ENCODE results near the gene CAPN1. TPM values are rescaled to one million over a fixed set of nuclear protein-coding genes. Genes with fewer than 3 reads are reported as not detected.
A peak's percentile ranks its signal among the peaks of the same experiment; 100 is the strongest.
"Not testable (repeated sequence)": the region's sequence is repeated elsewhere in the genome, so short reads cannot be mapped to it uniquely, and the experiment has no call there.

CAPN1 gene
- total RNA-seq, 1 experiment from 2014 or later = 175 TPM

DNA sequence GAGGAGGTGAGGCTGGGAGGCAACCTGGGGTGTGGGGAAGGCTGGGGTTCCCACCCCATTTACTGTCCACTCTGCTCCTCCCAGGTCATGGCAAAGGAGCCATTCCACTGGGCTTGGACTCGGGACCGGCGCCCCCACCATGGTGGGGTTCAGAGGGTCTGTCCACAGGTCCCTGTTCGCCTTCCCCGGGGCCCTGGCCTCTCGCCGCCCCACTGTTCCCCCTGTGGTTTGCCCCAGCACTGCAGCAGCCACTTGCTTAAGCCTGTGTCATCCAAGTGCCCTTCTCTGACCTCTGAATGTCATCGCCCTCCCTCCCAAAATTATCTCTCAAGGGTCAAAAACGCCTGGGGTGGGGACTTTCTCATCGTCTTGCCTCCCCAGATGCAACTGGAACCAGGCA is 9.1 kb upstream of the CAPN1 start:
- no peak overlapping the region for H3K14ac ChIP-seq (ENCODE audit: insufficient read depth, low read length)
- H3K27ac Mint-ChIP-seq = no peak overlapping the region
- H3K56ac ChIP-seq (ENCODE audit: insufficient read length, low read depth, low read length) = no peak overlapping the region
- no peak overlapping the region for H2BK15ac ChIP-seq (ENCODE audit: low read depth, low read length)
- H3K4me3 Mint-ChIP-seq = no peak overlapping the region
- H3K27me3 Mint-ChIP-seq (ENCODE audit: low read depth) = no peaks in the 10 kb centered on the region; the same call in 1 of the 2 replicates
- H3K9me3 Mint-ChIP-seq = no peaks in the 10 kb centered on the region
- H4K5ac ChIP-seq (ENCODE audit: insufficient read length, low read depth, low read length) = no peak overlapping the region
- H3K79me1 ChIP-seq (ENCODE audit: insufficient read depth, low read depth, low read length, poor library complexity, severe bottlenecking) = no peaks in the 10 kb centered on the region
- H3K36me3 Mint-ChIP-seq (ENCODE audit: insufficient read depth in 1 of 3, low read depth in 3 of 3) = no peaks in the 10 kb centered on the region; a peak in 1 of 7 replicates
- no peaks in the 10 kb centered on the region for H3K23me2 ChIP-seq (ENCODE audit: insufficient read length, low read depth, low read length, poor library complexity, severe bottlenecking)
- no CpG with 5 or more reads among the region's 10 CpGs for WGBS (ENCODE audit: extremely low coverage, insufficient read length, low lambda C conversion rate)
- H3K4me1 ChIP-seq (ENCODE audit: insufficient read depth, low read length) = no peaks in the 10 kb centered on the region; the same call in 1 of the 2 replicates
- no peak overlapping the region for H3K4me2 ChIP-seq (ENCODE audit: insufficient read depth, insufficient read length, low read length)
- no peak overlapping the region for H2BK12ac ChIP-seq (ENCODE audit: insufficient read length, low read depth, low read length)
- no peaks in the 10 kb centered on the region for H3K27me3 ChIP-seq (ENCODE audit: insufficient read depth, low read length)
- no peaks in the 10 kb centered on the region for H3K79me2 ChIP-seq (ENCODE audit: insufficient read depth, low read length)
- no peak overlapping the region for H3T11ph ChIP-seq (ENCODE audit: low read length)
- H3K4ac ChIP-seq (ENCODE audit: low read depth, low read length) = no peak overlapping the region
- TF ChIP-seq, protein P1, sequence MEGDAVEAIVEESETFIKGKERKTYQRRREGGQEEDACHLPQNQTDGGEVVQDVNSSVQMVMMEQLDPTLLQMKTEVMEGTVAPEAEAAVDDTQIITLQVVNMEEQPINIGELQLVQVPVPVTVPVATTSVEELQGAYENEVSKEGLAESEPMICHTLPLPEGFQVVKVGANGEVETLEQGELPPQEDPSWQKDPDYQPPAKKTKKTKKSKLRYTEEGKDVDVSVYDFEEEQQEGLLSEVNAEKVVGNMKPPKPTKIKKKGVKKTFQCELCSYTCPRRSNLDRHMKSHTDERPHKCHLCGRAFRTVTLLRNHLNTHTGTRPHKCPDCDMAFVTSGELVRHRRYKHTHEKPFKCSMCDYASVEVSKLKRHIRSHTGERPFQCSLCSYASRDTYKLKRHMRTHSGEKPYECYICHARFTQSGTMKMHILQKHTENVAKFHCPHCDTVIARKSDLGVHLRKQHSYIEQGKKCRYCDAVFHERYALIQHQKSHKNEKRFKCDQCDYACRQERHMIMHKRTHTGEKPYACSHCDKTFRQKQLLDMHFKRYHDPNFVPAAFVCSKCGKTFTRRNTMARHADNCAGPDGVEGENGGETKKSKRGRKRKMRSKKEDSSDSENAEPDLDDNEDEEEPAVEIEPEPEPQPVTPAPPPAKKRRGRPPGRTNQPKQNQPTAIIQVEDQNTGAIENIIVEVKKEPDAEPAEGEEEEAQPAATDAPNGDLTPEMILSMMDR (conservative IDR thresholded peaks at IDR 0.05) = peak; percentile 27; the same call in 1 of the 3 replicates
- no peak overlapping the region for H2AK5ac ChIP-seq (ENCODE audit: insufficient read length, low read length)
- H3K23ac ChIP-seq (ENCODE audit: insufficient read length, low read depth, low read length) = no peak overlapping the region
- H2BK20ac ChIP-seq (ENCODE audit: low read depth, low read length, poor library complexity, severe bottlenecking) = no peak overlapping the region
- no peak overlapping the region for H2AFZ ChIP-seq (ENCODE audit: low read length)
- H4K8ac ChIP-seq (replicated peaks; ENCODE audit: insufficient read length, low read depth, low read length) = no peak overlapping the region
- H3K4me1 Mint-ChIP-seq = peaks cover 11 to 15% of the 10 kb centered on the region in 2 experiments
- no peak overlapping the region for H3K18ac ChIP-seq (ENCODE audit: insufficient read length, low read depth, low read length)
- H3K9ac ChIP-seq (ENCODE audit: extremely low read depth, insufficient read length, low read length) = no peak overlapping the region
- H2BK120ac ChIP-seq (ENCODE audit: low read depth, low read length, poor library complexity, severe bottlenecking) = no peak overlapping the region
- DNase-seq = no peak
- no peak overlapping the region for H3K27ac ChIP-seq (ENCODE audit: insufficient read length, low read depth, low read length)
- no peaks in the 10 kb centered on the region for H3K9me3 ChIP-seq (ENCODE audit: control insufficient read depth, low read depth, low read length)
- H2BK5ac ChIP-seq (ENCODE audit: insufficient read length, low read length) = no peak overlapping the region
- H4K91ac ChIP-seq (ENCODE audit: insufficient read length, low read depth, low read length) = no peak overlapping the region
- H4K20me1 ChIP-seq (ENCODE audit: control insufficient read depth, insufficient read depth, insufficient read length) = no peaks in the 10 kb centered on the region

DNA sequence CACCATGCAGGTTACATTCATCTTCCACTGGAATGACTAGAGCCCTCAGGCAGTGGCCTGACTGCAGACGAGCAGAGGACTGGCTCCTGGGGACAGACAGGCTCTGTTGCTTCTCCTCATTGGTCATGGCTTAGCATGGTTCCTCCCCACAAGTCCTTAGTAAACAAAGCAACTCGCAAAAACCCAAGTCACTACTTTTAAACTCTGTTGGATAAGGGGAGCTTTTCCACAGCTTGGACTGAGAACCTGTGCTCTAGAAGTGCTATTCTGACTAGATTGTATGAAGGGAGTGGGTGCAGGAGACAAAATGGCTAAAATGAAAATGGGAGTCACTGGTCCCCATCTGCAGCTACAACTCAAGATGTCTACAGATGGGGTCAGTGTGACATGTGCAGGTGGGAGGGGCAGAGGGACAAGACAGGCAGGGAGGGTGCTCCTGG is 7.1 kb upstream of the CAPN1 start:
- peak; percentile 45 for DNase-seq

More for the DNA sequence above, 7.1 kb upstream of the CAPN1 start:
- H4K20me1 ChIP-seq (ENCODE audit: control insufficient read depth, insufficient read depth, insufficient read length); H3K9me3 ChIP-seq (ENCODE audit: control insufficient read depth, low read depth, low read length); H4K91ac ChIP-seq (ENCODE audit: insufficient read length, low read depth, low read length); H3K56ac ChIP-seq (ENCODE audit: insufficient read length, low read depth, low read length); H3K4me3 Mint-ChIP-seq; H3K18ac ChIP-seq (ENCODE audit: insufficient read length, low read depth, low read length); H3T11ph ChIP-seq (ENCODE audit: low read length); H2BK20ac ChIP-seq (ENCODE audit: low read depth, low read length, poor library complexity, severe bottlenecking); H3K4me2 ChIP-seq (ENCODE audit: insufficient read depth, insufficient read length, low read length); H3K4me1 Mint-ChIP-seq; H4K5ac ChIP-seq (ENCODE audit: insufficient read length, low read depth, low read length); H3K23ac ChIP-seq (ENCODE audit: insufficient read length, low read depth, low read length); H3K4me1 ChIP-seq (ENCODE audit: insufficient read depth, low read length); H3K9me3 Mint-ChIP-seq; H3K27me3 ChIP-seq (ENCODE audit: insufficient read depth, low read length); H3K27me3 Mint-ChIP-seq (ENCODE audit: low read depth); H3K36me3 Mint-ChIP-seq (ENCODE audit: insufficient read depth in 1 of 3, low read depth in 3 of 3); H3K79me1 ChIP-seq (ENCODE audit: insufficient read depth, low read depth, low read length, poor library complexity, severe bottlenecking); H2BK12ac ChIP-seq (ENCODE audit: insufficient read length, low read depth, low read length); H3K23me2 ChIP-seq (ENCODE audit: insufficient read length, low read depth, low read length, poor library complexity, severe bottlenecking); H2AK5ac ChIP-seq (ENCODE audit: insufficient read length, low read length); H2AFZ ChIP-seq (ENCODE audit: low read length); H3K4ac ChIP-seq (ENCODE audit: low read depth, low read length); H3K79me2 ChIP-seq (ENCODE audit: insufficient read depth, low read length); H2BK15ac ChIP-seq (ENCODE audit: low read depth, low read length); H2BK5ac ChIP-seq (ENCODE audit: insufficient read length, low read length); H2BK120ac ChIP-seq (ENCODE audit: low read depth, low read length, poor library complexity, severe bottlenecking); H3K9ac ChIP-seq (ENCODE audit: extremely low read depth, insufficient read length, low read length); H3K27ac ChIP-seq (ENCODE audit: insufficient read length, low read depth, low read length); H3K14ac ChIP-seq (ENCODE audit: insufficient read depth, low read length); H4K8ac ChIP-seq (replicated peaks; ENCODE audit: insufficient read length, low read depth, low read length): not testable (repeated sequence)
- peak overlapping the region in 1 of 3 experiments; percentile 38; a peak in 2 of 7 replicates for H3K27ac Mint-ChIP-seq
- no CpG with 5 or more reads among the region's 2 CpGs for WGBS (ENCODE audit: extremely low coverage, insufficient read length, low lambda C conversion rate)

Data from H9 (cell line).